ACC112 (cell line): ENCODE data around the gene FGGY.

Experiments used
- H2AFZ ChIP-seq: fragments of 200-600 bp; sonication (generic); one replicate; pipeline ENCODE4 v1.6.0; 2017; ENCODE audit warnings: antibody characterized with exemption, low read length; ENCODE audit not compliant: unreplicated experiment
- H3K27ac ChIP-seq: fragments of 200-600 bp; sonication (generic); 2 replicates; pipeline ENCODE4 v1.5.1; 2014; ENCODE audit warnings: low read depth, mild to moderate bottlenecking, antibody characterized with exemption, low read length, moderate library complexity
- H3K27me3 ChIP-seq: fragments of 200-600 bp; sonication (generic); 2 replicates; pipeline ENCODE4 v1.6.1; 2014; ENCODE audit warnings: mild to moderate bottlenecking, antibody characterized with exemption, low read length, moderate library complexity, mixed read lengths; ENCODE audit not compliant: insufficient read depth
- H3K36me3 ChIP-seq: fragments of 200-600 bp; sonication (generic); 2 replicates; pipeline ENCODE4 v1.6.1; 2016; ENCODE audit warnings: mild to moderate bottlenecking, antibody characterized with exemption, low read length, moderate library complexity, mixed read lengths; ENCODE audit not compliant: insufficient read depth
- H3K4me1 ChIP-seq: fragments of 200-600 bp; sonication (generic); one replicate; pipeline ENCODE4 v1.6.1; 2016; ENCODE audit warnings: low read length, mixed read lengths; ENCODE audit not compliant: insufficient read depth, unreplicated experiment, control insufficient read depth
- H3K4me3 ChIP-seq: fragments of 200-600 bp; sonication (generic); 2 replicates; pipeline ENCODE4 v1.5.1; 2014; ENCODE audit warnings: mild to moderate bottlenecking, low read depth, low read length
- H3K79me2 ChIP-seq: fragments of 200-600 bp; sonication (generic); one replicate; pipeline ENCODE4 v1.6.0; 2016; ENCODE audit warnings: low read length; ENCODE audit not compliant: control insufficient read depth, unreplicated experiment, insufficient read depth

FGGY gene

GRCh38 chr1:59331686-59332620 lies 35.1 kb downstream of the FGGY start:
- H3K4me1 ChIP-seq: peaks cover 15% of the 10 kb centered on the region
- H3K79me2 ChIP-seq: no peaks in the 10 kb centered on the region
- no peak overlapping the region for H2AFZ ChIP-seq
- H3K4me3 ChIP-seq: no peak overlapping the region
- H3K27me3 ChIP-seq: no peaks in the 10 kb centered on the region
- no peak overlapping the region for H3K27ac ChIP-seq
- no peaks in the 10 kb centered on the region; the same call in 1 of the 2 replicates for H3K36me3 ChIP-seq

- Histone ChIP-seq H3K36me3 (no peaks in the 10 kb centered on the region; the same call in 1 of the 2 replicates), H3K27ac (peak overlapping the region; percentile 29; the same call in 1 of the 2 replicates), H3K79me2 (no peaks in the 10 kb centered on the region), H3K27me3 (no peaks in the 10 kb centered on the region), H2AFZ (no peak overlapping the region), H3K4me1 (peaks cover 15% of the 10 kb centered on the region), H3K4me3 (no peak overlapping the region)
Observed at GRCh38 chr1:59332983-59333382, 36.1 kb downstream of the FGGY start.

DNA sequence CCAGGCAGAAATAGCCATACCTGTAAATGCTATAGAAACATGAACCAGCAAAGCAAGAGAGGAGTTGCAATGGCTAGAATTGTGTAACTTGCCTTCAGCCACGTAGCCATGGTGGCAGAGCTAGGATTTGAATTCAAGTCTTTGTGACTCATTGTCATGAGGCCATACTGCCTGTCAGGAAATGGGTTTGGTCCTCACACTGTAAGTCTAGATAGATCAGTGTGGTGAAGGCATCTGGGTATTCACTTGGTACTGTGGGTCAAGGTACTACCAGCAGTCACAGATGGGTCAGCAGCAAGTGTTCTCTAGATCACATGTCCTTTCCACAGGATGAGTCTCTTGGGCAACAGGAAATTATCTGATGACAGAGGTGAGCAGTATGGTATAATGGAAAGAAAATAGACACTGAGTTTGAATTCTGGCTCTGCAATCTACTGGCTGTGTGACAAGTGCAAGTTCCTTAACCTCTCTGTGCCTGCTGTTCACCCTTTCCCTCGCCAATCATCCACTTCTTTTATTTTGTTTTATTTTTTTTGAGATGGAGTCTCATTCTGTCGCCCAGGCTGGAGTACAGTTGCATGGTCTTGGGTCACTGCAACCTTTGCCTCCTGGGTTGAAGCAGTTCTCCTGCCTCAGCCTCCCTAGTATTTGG lies 36.9 kb downstream of the FGGY start:
- Histone ChIP-seq H3K4me3 (peak overlapping the region; percentile 19; the same call in 1 of the 2 replicates), H3K27me3 (no peaks in the 10 kb centered on the region), H3K36me3 (no peaks in the 10 kb centered on the region; the same call in 1 of the 2 replicates), H2AFZ (no peak overlapping the region), H3K4me1 (peaks cover 15% of the 10 kb centered on the region), H3K79me2 (no peaks in the 10 kb centered on the region), H3K27ac (peak overlapping the region; percentile 29; the same call in 1 of the 2 replicates)

GRCh38 chr1:59340411-59341307 lies 43.8 kb downstream of the FGGY start:
- Histone ChIP-seq H3K4me1 (no peaks in the 10 kb centered on the region), H2AFZ (no peak overlapping the region), H3K27me3 (no peaks in the 10 kb centered on the region), H3K36me3 (no peaks in the 10 kb centered on the region), H3K79me2 (no peaks in the 10 kb centered on the region), H3K4me3 (no peak overlapping the region), H3K27ac (no peak overlapping the region)

GRCh38 chr1:59342801-59343575 lies 46.1 kb downstream of the FGGY start:
- Histone ChIP-seq H3K4me3 (no peak overlapping the region), H2AFZ (no peak overlapping the region), H3K79me2 (no peaks in the 10 kb centered on the region), H3K4me1 (no peaks in the 10 kb centered on the region), H3K27ac (no peak overlapping the region), H3K27me3 (no peaks in the 10 kb centered on the region), H3K36me3 (no peaks in the 10 kb centered on the region)

DNA sequence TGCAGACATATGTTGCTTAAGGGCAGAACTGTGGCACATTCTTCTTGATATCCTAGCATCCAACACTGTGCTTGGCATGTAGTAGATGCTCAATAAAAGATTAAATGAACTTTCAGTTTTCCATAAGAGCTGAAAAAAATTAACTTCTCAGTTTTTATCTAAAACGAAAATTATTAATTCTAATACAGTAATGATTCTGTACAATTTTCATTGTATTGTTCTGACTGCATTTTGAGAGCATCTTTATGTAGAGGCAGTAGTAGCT lies 46.6 kb downstream of the FGGY start:
- Histone ChIP-seq H3K36me3 (no peaks in the 10 kb centered on the region), H3K4me3 (no peak overlapping the region), H3K27ac (no peak overlapping the region), H3K4me1 (no peaks in the 10 kb centered on the region), H3K27me3 (no peaks in the 10 kb centered on the region), H2AFZ (no peak overlapping the region), H3K79me2 (no peaks in the 10 kb centered on the region)

- no peaks in the 10 kb centered on the region for H3K27me3 ChIP-seq
- H3K4me1 ChIP-seq: no peaks in the 10 kb centered on the region
- no peaks in the 10 kb centered on the region for H3K36me3 ChIP-seq
- no peak overlapping the region for H3K4me3 ChIP-seq
- H2AFZ ChIP-seq: no peak overlapping the region
- H3K27ac ChIP-seq: no peak overlapping the region
- H3K79me2 ChIP-seq: no peaks in the 10 kb centered on the region
Observed at GRCh38 chr1:59345221-59345620, 48.3 kb downstream of the FGGY start.

- H2AFZ ChIP-seq: no peak overlapping the region
- H3K4me3 ChIP-seq: no peak overlapping the region
- no peak overlapping the region for H3K27ac ChIP-seq
- H3K27me3 ChIP-seq: no peaks in the 10 kb centered on the region
- H3K36me3 ChIP-seq: no peaks in the 10 kb centered on the region
- no peaks in the 10 kb centered on the region for H3K79me2 ChIP-seq
- no peaks in the 10 kb centered on the region for H3K4me1 ChIP-seq
Observed at GRCh38 chr1:59346429-59346828, 49.5 kb downstream of the FGGY start.

DNA sequence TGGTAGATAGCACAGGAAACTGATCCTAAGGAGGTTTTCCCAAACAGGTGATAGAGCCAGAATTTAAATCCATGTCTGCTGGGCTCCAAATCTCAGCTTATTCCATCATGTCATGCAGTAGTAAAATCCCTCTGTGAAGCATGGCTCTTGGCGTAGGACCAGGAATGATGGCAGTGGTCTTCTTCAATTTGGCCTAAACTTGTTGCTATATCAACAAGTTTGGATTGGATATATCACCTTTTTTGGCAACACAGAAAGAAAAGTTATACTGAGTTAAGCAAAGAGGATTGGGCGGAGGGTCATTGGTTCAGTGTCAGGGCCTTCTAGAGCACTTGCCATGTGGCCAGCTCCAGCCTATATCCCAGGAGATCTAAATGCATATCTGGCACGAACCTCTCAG lies 52.2 kb downstream of the FGGY start:
- Histone ChIP-seq H3K36me3 (no peaks in the 10 kb centered on the region), H2AFZ (no peak overlapping the region), H3K79me2 (no peaks in the 10 kb centered on the region)

DNA sequence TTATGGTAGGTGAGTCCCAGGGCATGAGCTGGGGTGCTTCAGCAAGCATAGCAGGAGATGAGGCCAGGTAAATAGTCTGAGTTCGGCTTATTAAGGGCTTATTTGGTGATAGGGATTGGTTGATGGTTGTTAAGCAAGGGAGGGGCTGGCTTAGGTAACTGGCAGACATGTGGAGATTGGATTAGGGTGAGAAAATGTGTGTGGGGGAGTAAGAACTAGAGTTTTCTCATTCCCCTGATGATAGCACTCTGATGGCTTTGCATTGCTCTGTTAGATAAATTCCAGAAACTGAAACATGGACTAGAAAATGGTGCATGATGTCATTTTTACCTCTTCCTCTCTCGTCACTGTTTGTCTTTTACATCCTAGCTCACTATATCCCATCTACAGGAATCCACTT lies 53.6 kb downstream of the FGGY start:
- Histone ChIP-seq H3K36me3 (no peaks in the 10 kb centered on the region), H3K4me1 (peaks cover 7% of the 10 kb centered on the region), H3K27ac (no peak overlapping the region), H3K4me3 (no peak overlapping the region), H3K79me2 (no peaks in the 10 kb centered on the region), H2AFZ (no peak overlapping the region), H3K27me3 (no peaks in the 10 kb centered on the region)

More for the DNA sequence above, 52.2 kb downstream of the FGGY start:
- Histone ChIP-seq H3K27me3 (no peaks in the 10 kb centered on the region), H3K4me3 (no peak overlapping the region), H3K4me1 (no peaks in the 10 kb centered on the region), H3K27ac (no peak overlapping the region)
